ENCODE data around the gene KRTAP10-2. TPM values are rescaled to one million over a fixed set of nuclear protein-coding genes. Genes with fewer than 3 reads are reported as not detected.

The KRTAP10-2 gene
- total and polyA plus RNA-seq, 2 experiments from 2014 or later, result 0.24 TPM; not detected in 1

DNA sequence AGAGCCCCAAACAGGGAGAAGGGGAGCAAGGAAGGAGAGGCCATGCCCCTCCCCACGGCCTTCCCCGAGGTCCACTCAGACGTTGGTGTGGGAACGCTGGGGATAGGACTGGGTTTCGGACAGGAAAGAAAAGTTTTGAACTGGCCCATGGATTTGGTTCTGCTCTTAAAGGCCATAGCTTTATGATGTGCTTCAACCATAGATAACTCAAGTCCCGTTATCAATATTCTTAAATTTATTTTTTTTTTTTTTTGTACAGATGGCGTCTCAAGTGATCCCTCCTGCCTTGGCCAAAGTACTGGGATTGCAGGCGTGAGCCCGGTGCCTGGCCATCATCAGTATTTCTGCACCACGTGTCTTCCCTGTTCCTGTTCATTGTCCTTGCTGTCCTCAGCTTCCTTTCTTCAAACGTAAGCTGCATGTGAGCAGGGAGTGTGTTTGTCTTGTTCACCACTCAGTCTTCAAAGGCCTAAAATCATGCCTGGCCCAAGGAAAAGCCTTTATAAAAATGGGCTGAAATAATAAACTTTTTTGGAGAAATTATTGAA lies 10.5 kb downstream of the KRTAP10-2 start (continued):
- TF ChIP-seq CTCF (conservative IDR thresholded peaks at IDR 0.05; ENCODE audit: low read depth in 2 of 2) (no peak), ETS1 (IDR thresholded peaks at IDR 0.05) (no peak), STAT1 (IDR thresholded peaks at IDR 0.05; ENCODE audit: unreplicated experiment) (no peak)

GRCh38 chr21:44539991-44540666 lies 11.2 kb downstream of the KRTAP10-2 start, which contains the start of gene KRTAP10-1:
Gene KRTAP10-1, minus strand, starts transcription at chr21:44540195. Its CDS starts 45 bp downstream, at chr21:44540150.
- no peaks in the 10 kb centered on the region for H3K36me3 ChIP-seq (ENCODE audit: insufficient read depth)
- no peak within 1 kb of the TSS for H3K27ac ChIP-seq (ENCODE audit: low read depth)
- ATAC-seq, result no peak
- H3K79me2 ChIP-seq (replicated peaks; ENCODE audit: insufficient read depth), result no peaks in the 10 kb centered on the region
- H3K36me3 Mint-ChIP-seq (ENCODE audit: low read depth), result no peaks in the 10 kb centered on the region; the same call in 2 of the 3 replicates
- H3K4me1 Mint-ChIP-seq, result no peaks in the 10 kb centered on the region; the same call in 2 of the 3 replicates
- no peaks in the 10 kb centered on the region; the same call in 1 of the 3 replicates for H3K9me3 Mint-ChIP-seq
- H2AFZ ChIP-seq, result peak within 1 kb of the TSS; percentile 18; the same call in 1 of the 2 replicates
- H3K4me3 Mint-ChIP-seq, result no peak within 1 kb of the TSS
- no peaks in the 10 kb centered on the region for H3K4me1 ChIP-seq (ENCODE audit: insufficient read depth)
- H3K4me2 ChIP-seq, result no peak within 1 kb of the TSS
- no peaks in the 10 kb centered on the region for H3F3A ChIP-seq (replicated peaks; ENCODE audit: low read depth)
- H3K4me3 ChIP-seq, result no peak within 1 kb of the TSS
- no peak within 1 kb of the TSS for H3K27ac Mint-ChIP-seq
- no peak for DNase-seq (ENCODE audit: low spot score)
- H4K20me1 ChIP-seq (replicated peaks; ENCODE audit: insufficient read depth), result no peaks in the 10 kb centered on the region
- no peaks in the 10 kb centered on the region for H3K27me3 ChIP-seq (ENCODE audit: insufficient read depth)
- H3K27me3 Mint-ChIP-seq (ENCODE audit: insufficient read depth, low read depth, poor library complexity), result peaks cover 2% of the 10 kb centered on the region
- H3K9me2 ChIP-seq (ENCODE audit: insufficient read depth), result no peaks in the 10 kb centered on the region
- TF ChIP-seq, protein P1, sequence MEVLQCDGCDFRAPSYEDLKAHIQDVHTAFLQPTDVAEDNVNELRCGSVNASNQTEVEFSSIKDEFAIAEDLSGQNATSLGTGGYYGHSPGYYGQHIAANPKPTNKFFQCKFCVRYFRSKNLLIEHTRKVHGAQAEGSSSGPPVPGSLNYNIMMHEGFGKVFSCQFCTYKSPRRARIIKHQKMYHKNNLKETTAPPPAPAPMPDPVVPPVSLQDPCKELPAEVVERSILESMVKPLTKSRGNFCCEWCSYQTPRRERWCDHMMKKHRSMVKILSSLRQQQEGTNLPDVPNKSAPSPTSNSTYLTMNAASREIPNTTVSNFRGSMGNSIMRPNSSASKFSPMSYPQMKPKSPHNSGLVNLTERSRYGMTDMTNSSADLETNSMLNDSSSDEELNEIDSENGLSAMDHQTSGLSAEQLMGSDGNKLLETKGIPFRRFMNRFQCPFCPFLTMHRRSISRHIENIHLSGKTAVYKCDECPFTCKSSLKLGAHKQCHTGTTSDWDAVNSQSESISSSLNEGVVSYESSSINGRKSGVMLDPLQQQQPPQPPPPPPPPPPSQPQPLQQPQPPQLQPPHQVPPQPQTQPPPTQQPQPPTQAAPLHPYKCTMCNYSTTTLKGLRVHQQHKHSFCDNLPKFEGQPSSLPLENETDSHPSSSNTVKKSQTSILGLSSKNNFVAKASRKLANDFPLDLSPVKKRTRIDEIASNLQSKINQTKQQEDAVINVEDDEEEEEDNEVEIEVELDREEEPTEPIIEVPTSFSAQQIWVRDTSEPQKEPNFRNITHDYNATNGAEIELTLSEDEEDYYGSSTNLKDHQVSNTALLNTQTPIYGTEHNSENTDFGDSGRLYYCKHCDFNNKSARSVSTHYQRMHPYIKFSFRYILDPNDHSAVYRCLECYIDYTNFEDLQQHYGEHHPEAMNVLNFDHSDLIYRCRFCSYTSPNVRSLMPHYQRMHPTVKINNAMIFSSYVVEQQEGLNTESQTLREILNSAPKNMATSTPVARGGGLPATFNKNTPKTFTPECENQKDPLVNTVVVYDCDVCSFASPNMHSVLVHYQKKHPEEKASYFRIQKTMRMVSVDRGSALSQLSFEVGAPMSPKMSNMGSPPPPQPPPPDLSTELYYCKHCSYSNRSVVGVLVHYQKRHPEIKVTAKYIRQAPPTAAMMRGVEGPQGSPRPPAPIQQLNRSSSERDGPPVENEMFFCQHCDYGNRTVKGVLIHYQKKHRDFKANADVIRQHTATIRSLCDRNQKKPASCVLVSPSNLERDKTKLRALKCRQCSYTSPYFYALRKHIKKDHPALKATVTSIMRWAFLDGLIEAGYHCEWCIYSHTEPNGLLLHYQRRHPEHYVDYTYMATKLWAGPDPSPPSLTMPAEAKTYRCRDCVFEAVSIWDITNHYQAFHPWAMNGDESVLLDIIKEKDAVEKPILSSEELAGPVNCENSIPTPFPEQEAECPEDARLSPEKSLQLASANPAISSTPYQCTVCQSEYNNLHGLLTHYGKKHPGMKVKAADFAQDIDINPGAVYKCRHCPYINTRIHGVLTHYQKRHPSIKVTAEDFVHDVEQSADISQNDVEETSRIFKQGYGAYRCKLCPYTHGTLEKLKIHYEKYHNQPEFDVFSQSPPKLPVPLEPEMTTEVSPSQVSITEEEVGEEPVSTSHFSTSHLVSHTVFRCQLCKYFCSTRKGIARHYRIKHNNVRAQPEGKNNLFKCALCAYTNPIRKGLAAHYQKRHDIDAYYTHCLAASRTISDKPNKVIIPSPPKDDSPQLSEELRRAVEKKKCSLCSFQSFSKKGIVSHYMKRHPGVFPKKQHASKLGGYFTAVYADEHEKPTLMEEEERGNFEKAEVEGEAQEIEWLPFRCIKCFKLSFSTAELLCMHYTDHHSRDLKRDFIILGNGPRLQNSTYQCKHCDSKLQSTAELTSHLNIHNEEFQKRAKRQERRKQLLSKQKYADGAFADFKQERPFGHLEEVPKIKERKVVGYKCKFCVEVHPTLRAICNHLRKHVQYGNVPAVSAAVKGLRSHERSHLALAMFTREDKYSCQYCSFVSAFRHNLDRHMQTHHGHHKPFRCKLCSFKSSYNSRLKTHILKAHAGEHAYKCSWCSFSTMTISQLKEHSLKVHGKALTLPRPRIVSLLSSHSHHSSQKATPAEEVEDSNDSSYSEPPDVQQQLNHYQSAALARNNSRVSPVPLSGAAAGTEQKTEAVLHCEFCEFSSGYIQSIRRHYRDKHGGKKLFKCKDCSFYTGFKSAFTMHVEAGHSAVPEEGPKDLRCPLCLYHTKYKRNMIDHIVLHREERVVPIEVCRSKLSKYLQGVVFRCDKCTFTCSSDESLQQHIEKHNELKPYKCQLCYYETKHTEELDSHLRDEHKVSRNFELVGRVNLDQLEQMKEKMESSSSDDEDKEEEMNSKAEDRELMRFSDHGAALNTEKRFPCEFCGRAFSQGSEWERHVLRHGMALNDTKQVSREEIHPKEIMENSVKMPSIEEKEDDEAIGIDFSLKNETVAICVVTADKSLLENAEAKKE (CRISPR knock-in tag; IDR thresholded peaks at IDR 0.05), result no peak
- TF ChIP-seq POLR2AphosphoS5 (IDR thresholded peaks at IDR 0.05; ENCODE audit: low read depth) (no peak), CREB1 (CRISPR knock-in tag; IDR thresholded peaks at IDR 0.05; ENCODE audit: low read depth) (no peak), ZNF114 (CRISPR knock-in tag; IDR thresholded peaks at IDR 0.05) (no peak), ZNF331 (CRISPR knock-in tag; IDR thresholded peaks at IDR 0.05; ENCODE audit: low read depth) (no peak), JUNB (IDR thresholded peaks at IDR 0.05; ENCODE audit: unreplicated experiment) (no peak)
- TF ChIP-seq, protein P2, sequence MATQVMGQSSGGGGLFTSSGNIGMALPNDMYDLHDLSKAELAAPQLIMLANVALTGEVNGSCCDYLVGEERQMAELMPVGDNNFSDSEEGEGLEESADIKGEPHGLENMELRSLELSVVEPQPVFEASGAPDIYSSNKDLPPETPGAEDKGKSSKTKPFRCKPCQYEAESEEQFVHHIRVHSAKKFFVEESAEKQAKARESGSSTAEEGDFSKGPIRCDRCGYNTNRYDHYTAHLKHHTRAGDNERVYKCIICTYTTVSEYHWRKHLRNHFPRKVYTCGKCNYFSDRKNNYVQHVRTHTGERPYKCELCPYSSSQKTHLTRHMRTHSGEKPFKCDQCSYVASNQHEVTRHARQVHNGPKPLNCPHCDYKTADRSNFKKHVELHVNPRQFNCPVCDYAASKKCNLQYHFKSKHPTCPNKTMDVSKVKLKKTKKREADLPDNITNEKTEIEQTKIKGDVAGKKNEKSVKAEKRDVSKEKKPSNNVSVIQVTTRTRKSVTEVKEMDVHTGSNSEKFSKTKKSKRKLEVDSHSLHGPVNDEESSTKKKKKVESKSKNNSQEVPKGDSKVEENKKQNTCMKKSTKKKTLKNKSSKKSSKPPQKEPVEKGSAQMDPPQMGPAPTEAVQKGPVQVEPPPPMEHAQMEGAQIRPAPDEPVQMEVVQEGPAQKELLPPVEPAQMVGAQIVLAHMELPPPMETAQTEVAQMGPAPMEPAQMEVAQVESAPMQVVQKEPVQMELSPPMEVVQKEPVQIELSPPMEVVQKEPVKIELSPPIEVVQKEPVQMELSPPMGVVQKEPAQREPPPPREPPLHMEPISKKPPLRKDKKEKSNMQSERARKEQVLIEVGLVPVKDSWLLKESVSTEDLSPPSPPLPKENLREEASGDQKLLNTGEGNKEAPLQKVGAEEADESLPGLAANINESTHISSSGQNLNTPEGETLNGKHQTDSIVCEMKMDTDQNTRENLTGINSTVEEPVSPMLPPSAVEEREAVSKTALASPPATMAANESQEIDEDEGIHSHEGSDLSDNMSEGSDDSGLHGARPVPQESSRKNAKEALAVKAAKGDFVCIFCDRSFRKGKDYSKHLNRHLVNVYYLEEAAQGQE (IDR thresholded peaks at IDR 0.05; ENCODE audit: unreplicated experiment), result no peak

All from GM23338 (cell line).